Neuronal stem cell (in vitro differentiated cells): ENCODE data around the gene CAD.

Experiments
- DNase-seq: peaks from one replicate; pipeline ENCODE4 v3.0.0-alpha.2; 2013; ENCODE audit warnings: low spot score
- H2AFZ ChIP-seq: one replicate; pipeline ENCODE4 v1.6.1; 2013; ENCODE audit warnings: mild to moderate bottlenecking, low read length, inconsistent platforms
- H2AK5ac ChIP-seq: 2 replicates; pipeline ENCODE4 v1.6.1; 2013; ENCODE audit warnings: low read depth, mild to moderate bottlenecking, inconsistent platforms, low read length, moderate library complexity, mixed read lengths
- H2BK120ac ChIP-seq: 2 replicates; pipeline ENCODE4 v1.6.1; 2013; ENCODE audit warnings: low read depth, mild to moderate bottlenecking, inconsistent platforms, low read length, moderate library complexity, mixed read lengths
- H2BK12ac ChIP-seq: one replicate; pipeline ENCODE4 v1.6.1; 2013; ENCODE audit warnings: low read length, inconsistent platforms
- H2BK15ac ChIP-seq: 2 replicates; pipeline ENCODE4 v1.6.1; 2013; ENCODE audit warnings: mild to moderate bottlenecking, low read length, inconsistent platforms, mixed read lengths
- H2BK5ac ChIP-seq: one replicate; pipeline ENCODE4 v1.6.1; 2013; ENCODE audit warnings: inconsistent platforms, mild to moderate bottlenecking, low read length, moderate library complexity
- H3K14ac ChIP-seq: one replicate; pipeline ENCODE4 v1.6.1; 2013; ENCODE audit warnings: low read length, inconsistent platforms
- H3K18ac ChIP-seq: 2 replicates; pipeline ENCODE4 v1.6.1; 2013; ENCODE audit warnings: low read length, inconsistent platforms
- H3K23ac ChIP-seq: 2 replicates; pipeline ENCODE4 v1.6.1; 2013; ENCODE audit warnings: low read depth, mild to moderate bottlenecking, mixed read lengths, low read length, inconsistent platforms; ENCODE audit not compliant: poor library complexity
- H3K27ac ChIP-seq: replicated peaks from 3 replicates; pipeline ENCODE4 v1.5.1; 2013; ENCODE audit warnings: low read length, inconsistent platforms
- H3K27me3 ChIP-seq, 3 experiments: 2 replicates each; pipeline ENCODE4 v1.6.1; 2013; ENCODE audit warnings: low read length in 3 of 3, mild to moderate bottlenecking in 2 of 3, inconsistent platforms in 1 of 3, low read depth in 1 of 3, mixed read lengths in 1 of 3, moderate library complexity in 1 of 3; ENCODE audit not compliant: control insufficient read depth in 3 of 3, insufficient read depth in 3 of 3
- H3K36me3 ChIP-seq, 2 donors: replicated peaks in 1 of 2; 2 replicates each; pipeline ENCODE4 v1.6.1; 2013; ENCODE audit warnings: low read length in 2 of 2; ENCODE audit not compliant: control insufficient read depth in 2 of 2, insufficient read depth in 2 of 2
- H3K4ac ChIP-seq: 2 replicates; pipeline ENCODE4 v1.6.1; 2013; ENCODE audit warnings: inconsistent platforms, mild to moderate bottlenecking, low read length, moderate library complexity
- H3K4me1 ChIP-seq, 2 donors: 1 replicate in 1 of 2; 2 replicates in 1 of 2; pipeline ENCODE4 v1.6.1; 2013; ENCODE audit warnings: low read length in 2 of 2, low read depth in 1 of 2; ENCODE audit not compliant: control insufficient read depth in 2 of 2, insufficient read depth in 1 of 2
- H3K4me2 ChIP-seq: one replicate; pipeline ENCODE4 v1.6.1; 2013; ENCODE audit warnings: mild to moderate bottlenecking, low read length, inconsistent platforms; ENCODE audit not compliant: insufficient read depth, poor library complexity, severe bottlenecking
- H3K4me3 ChIP-seq, 2 donors: 2 replicates each; pipeline ENCODE4 v1.5.1; 2013; ENCODE audit warnings: low read length in 2 of 2, mild to moderate bottlenecking in 2 of 2, inconsistent platforms in 1 of 2, moderate library complexity in 1 of 2
- H3K79me1 ChIP-seq: one replicate; pipeline ENCODE4 v1.6.1; 2013; ENCODE audit warnings: low read depth, mild to moderate bottlenecking, inconsistent platforms, low read length, moderate library complexity
- H3K9ac ChIP-seq: one replicate; pipeline ENCODE4 v1.6.1; 2013; ENCODE audit warnings: mild to moderate bottlenecking, low read depth, low read length, inconsistent platforms; ENCODE audit not compliant: poor library complexity
- H3K9me3 ChIP-seq, 2 donors: replicated peaks in 1 of 2; 2 replicates each; pipeline versions ENCODE3 to v1.6.1; 2013; ENCODE audit warnings: low read length in 2 of 2, mild to moderate bottlenecking in 2 of 2, inconsistent platforms in 1 of 2, low read depth in 1 of 2, mixed read lengths in 1 of 2, moderate library complexity in 1 of 2; ENCODE audit not compliant: control insufficient read depth in 2 of 2, insufficient read depth in 1 of 2
- H4K8ac ChIP-seq: one replicate; pipeline ENCODE4 v1.6.1; 2013; ENCODE audit warnings: low read depth, mild to moderate bottlenecking, inconsistent platforms, low read length, moderate library complexity
- H4K91ac ChIP-seq: one replicate; pipeline ENCODE4 v1.6.1; 2013; ENCODE audit warnings: low read length, low read depth, mild to moderate bottlenecking, inconsistent platforms; ENCODE audit not compliant: poor library complexity
- WGBS, 2 donors: extraction: QIAGEN DNeasy Blood & Tissue Kit; methylation state at CpG; one replicate each; pipeline ENCODE4 v1.1.7; 2013; ENCODE audit warnings: missing lambda C conversion rate in 2 of 2, mixed read lengths in 1 of 2; ENCODE audit not compliant: insufficient read length in 2 of 2, insufficient replicate concordance in 1 of 2; ENCODE audit errors: extremely low coverage in 2 of 2; 5-methylcytosine and 5-hydroxymethylcytosine counted together

The CAD gene

GRCh38 chr2:27263287-27264252 lies 46.4 kb downstream of the CAD start:
- peak overlapping the region; percentile 62 for H2BK5ac ChIP-seq
- no peaks in the 10 kb centered on the region for H3K79me1 ChIP-seq
- no CpG with 5 or more reads among the region's 46 CpGs for WGBS, 2 donors
- H2BK12ac ChIP-seq, result no peak overlapping the region
- H3K9ac ChIP-seq, result peak overlapping the region; percentile 38
- no peak overlapping the region for H4K91ac ChIP-seq
- no peak overlapping the region for H2BK120ac ChIP-seq
- peak overlapping the region; percentile 61 for H2AK5ac ChIP-seq
- no peak for DNase-seq
- H3K14ac ChIP-seq, result peak overlapping the region; percentile 47
- no peak overlapping the region for H3K27ac ChIP-seq
- H3K36me3 ChIP-seq, result no peaks in the 10 kb centered on the region
- no peak overlapping the region for H2BK15ac ChIP-seq
- H3K4me1 ChIP-seq, result peaks cover 0 to 3% of the 10 kb centered on the region in 2 donors
- no peak overlapping the region for H3K4ac ChIP-seq
- peak overlapping the region; percentile 87 for H3K18ac ChIP-seq
- peak overlapping the region; percentile 85 for H2AFZ ChIP-seq
- peak overlapping the region in 1 of 2 donors; percentile 80 for H3K4me3 ChIP-seq
- H3K4me2 ChIP-seq, result peak overlapping the region; percentile 87
- H4K8ac ChIP-seq, result no peak overlapping the region
- peaks cover 38 to 95% (median 62%) of the 10 kb centered on the region in 3 experiments for H3K27me3 ChIP-seq
- peak overlapping the region; percentile 62 for H3K23ac ChIP-seq
- H3K9me3 ChIP-seq, result peaks cover 0 to 2% of the 10 kb centered on the region in 2 donors

- Histone ChIP-seq H3K18ac (peak overlapping the region; percentile 93), H3K27ac (no peak overlapping the region), H2AFZ (peak overlapping the region; percentile 94), H3K4me2 (peak overlapping the region; percentile 66), H3K36me3 (no peaks in the 10 kb centered on the region), H2BK12ac (no peak overlapping the region), H2BK5ac (no peak overlapping the region), H3K4me3 (peak overlapping the region; percentile 32 to 74), H3K9me3 (peaks cover 0 to 2% of the 10 kb centered on the region in 2 donors), H4K8ac (no peak overlapping the region), H3K9ac (peak overlapping the region; percentile 15), H3K27me3 (peaks cover 38 to 93% (median 62%) of the 10 kb centered on the region in 3 experiments), H2AK5ac (no peak overlapping the region), H2BK120ac (no peak overlapping the region), H3K79me1 (no peaks in the 10 kb centered on the region), H3K14ac (no peak overlapping the region), H3K4me1 (peaks cover 0 to 3% of the 10 kb centered on the region in 2 donors), H2BK15ac (no peak overlapping the region), H3K4ac (no peak overlapping the region), H4K91ac (no peak overlapping the region), H3K23ac (no peak overlapping the region)
- no peak for DNase-seq
- no CpG with 5 or more reads among the region's 38 CpGs for WGBS, 2 donors
These were observed 47.1 kb downstream of the CAD start for GRCh38 chr2:27264253-27264752.

GRCh38 chr2:27264753-27265535 lies 47.8 kb downstream of the CAD start:
- Histone ChIP-seq H3K9ac (no peak overlapping the region), H2BK15ac (no peak overlapping the region), H2BK12ac (no peak overlapping the region), H3K9me3 (peaks cover 0 to 2% of the 10 kb centered on the region in 2 donors), H3K23ac (no peak overlapping the region), H3K4me1 (peaks cover 0 to 3% of the 10 kb centered on the region in 2 donors), H3K4me3 (peak overlapping the region; percentile 32 to 74), H3K27ac (no peak overlapping the region), H3K4me2 (peak overlapping the region; percentile 66), H4K8ac (peak overlapping the region; percentile 29), H2BK5ac (no peak overlapping the region), H2AK5ac (no peak overlapping the region), H3K27me3 (peaks cover 38 to 93% (median 58%) of the 10 kb centered on the region in 3 experiments), H3K36me3 (no peaks in the 10 kb centered on the region), H3K79me1 (no peaks in the 10 kb centered on the region), H3K18ac (peak overlapping the region; percentile 93), H2BK120ac (no peak overlapping the region), H3K14ac (no peak overlapping the region), H2AFZ (peak overlapping the region; percentile 94), H3K4ac (no peak overlapping the region), H4K91ac (no peak overlapping the region)
- WGBS, 2 donors, result no CpG with 5 or more reads among the region's 56 CpGs
- peak; percentile 73 for DNase-seq

- Histone ChIP-seq H3K9ac (no peak overlapping the region), H3K4me2 (no peak overlapping the region), H3K4me3 (no peak overlapping the region)
These were observed 48.3 kb downstream of the CAD start for GRCh38 chr2:27265536-27265870.

More at GRCh38 chr2:27265536-27265870, 48.3 kb downstream of the CAD start:
- Histone ChIP-seq H3K79me1 (no peaks in the 10 kb centered on the region), H2BK12ac (no peak overlapping the region), H3K4ac (no peak overlapping the region), H2AFZ (no peak overlapping the region), H3K14ac (no peak overlapping the region), H3K4me1 (peaks cover 0 to 3% of the 10 kb centered on the region in 2 donors), H4K8ac (no peak overlapping the region), H3K27ac (no peak overlapping the region), H2BK5ac (no peak overlapping the region), H2BK120ac (no peak overlapping the region), H3K9me3 (peaks cover 0 to 2% of the 10 kb centered on the region in 2 donors), H2AK5ac (no peak overlapping the region), H3K18ac (no peak overlapping the region), H3K36me3 (no peaks in the 10 kb centered on the region), H4K91ac (no peak overlapping the region), H3K23ac (no peak overlapping the region), H2BK15ac (no peak overlapping the region), H3K27me3 (peaks cover 38 to 93% (median 53%) of the 10 kb centered on the region in 3 experiments)
- no peak for DNase-seq
